Ramos (cell line): Measurements from ENCODE around the gene HSFX4.
"Not testable (repeated sequence)": the region's sequence is repeated elsewhere in the genome, so short reads cannot be mapped to it uniquely, and the experiment has no call there.

ENCODE experiments used
- in situ Hi-C: fragments of 300-500 bp; cut with MboI; formaldehyde crosslinking; loops from one replicate; pipeline ENCODE4 v1.14.3; 2022; ENCODE audit warnings: low sequenced_read_pairs; ENCODE audit not compliant: unreplicated experiment

The HSFX4 gene

DNA sequence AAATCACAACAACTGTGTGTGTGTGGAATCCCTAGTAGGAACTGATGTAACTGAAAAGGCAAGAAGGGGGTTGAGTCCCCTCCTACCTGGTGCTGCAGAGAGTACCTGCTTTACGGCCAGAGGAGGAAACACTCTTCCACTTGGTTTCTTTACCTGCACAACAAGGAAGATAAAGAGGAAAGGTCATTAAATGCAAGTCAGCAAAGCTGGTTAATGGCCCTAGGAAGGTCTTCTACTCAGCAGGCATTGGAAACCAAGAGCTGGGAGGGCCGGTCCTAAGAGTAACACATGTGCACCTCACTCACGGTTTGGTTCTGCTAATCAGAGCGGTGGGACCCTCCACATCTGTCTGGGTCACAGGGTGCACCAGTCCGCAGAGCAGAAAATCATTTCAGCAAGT lies 8.0 kb downstream of the HSFX4 start:
- in situ Hi-C loops = not testable (repeated sequence)

GRCh38 chrX:149937871-149938426 lies 8.6 kb downstream of the HSFX4 start:
- in situ Hi-C loops = no loop called here

DNA sequence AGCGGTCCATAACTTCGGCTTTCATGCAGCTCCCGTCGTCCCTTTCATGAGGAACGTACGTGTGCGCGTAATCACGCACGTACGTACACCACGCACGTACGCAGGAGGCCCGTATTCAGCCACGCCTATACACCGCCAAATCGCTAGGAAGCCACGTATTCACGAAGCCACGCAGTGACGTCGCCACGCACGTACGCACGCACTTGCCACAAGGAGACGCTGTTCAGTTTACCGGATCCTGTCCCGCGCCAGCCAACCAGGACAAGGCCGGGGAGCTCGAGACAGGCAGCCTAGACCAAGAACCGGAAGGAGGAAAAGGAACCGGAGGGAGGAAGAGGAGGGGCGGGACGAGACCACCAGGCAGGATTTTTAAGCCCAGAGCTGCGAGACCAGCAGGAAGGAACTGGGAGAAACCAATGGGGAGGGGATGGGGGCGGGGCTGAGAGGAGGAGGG lies 9.1 kb downstream of the HSFX4 start, which contains the start of gene EOLA2:
Gene EOLA2, minus strand, starts transcription at position 65 of the 454 bp plus-strand sequence. CDS start 4,617 bp downstream, outside the sequence.
- in situ Hi-C loops = no loop called here

GRCh38 chrX:149938881-149939654 lies 9.7 kb downstream of the HSFX4 start:
- in situ Hi-C loops = no loop called here

GRCh38 chrX:149939655-149939904 lies 10.2 kb downstream of the HSFX4 start:
- in situ Hi-C loops = no loop called here

DNA sequence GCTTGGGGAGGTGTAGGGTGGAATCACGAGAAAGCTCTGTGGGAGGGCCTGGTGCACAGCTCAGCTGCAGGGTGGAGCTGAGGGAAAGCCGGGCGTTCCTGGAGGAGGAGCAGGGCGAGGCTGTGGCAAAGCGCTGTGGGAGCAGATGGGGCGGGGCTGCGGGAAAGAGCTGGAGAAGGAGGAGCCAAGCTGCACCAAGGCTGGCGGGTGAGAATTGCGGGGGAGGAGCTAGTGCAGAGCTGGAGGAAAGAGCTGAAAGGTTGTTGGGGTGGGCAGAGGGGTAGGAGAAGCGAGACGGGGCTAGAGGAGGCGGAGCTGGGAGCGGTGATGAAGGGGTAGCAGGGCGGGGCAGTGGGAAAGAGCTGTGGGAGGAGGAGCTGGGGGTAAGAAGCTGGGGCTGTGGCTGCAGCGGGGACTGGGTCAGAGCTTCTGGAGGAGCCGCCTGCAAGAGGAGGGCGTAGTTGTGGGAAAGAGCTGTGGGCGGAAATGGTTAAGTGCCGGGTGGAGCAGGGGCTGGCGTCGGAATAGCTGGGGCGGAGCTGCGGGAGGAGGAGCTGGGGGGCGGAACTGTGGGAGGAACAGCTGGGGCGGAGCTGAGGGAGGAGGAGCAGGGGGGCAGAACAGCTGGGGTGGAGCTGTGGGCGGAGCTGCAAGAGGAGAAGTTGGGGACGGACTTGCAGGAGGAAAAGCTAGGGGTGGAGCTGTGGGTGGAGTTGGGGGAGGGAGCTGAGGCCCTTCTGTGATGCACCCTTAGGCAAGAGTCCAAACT lies 10.7 kb downstream of the HSFX4 start:
- in situ Hi-C loops = no loop called here

DNA sequence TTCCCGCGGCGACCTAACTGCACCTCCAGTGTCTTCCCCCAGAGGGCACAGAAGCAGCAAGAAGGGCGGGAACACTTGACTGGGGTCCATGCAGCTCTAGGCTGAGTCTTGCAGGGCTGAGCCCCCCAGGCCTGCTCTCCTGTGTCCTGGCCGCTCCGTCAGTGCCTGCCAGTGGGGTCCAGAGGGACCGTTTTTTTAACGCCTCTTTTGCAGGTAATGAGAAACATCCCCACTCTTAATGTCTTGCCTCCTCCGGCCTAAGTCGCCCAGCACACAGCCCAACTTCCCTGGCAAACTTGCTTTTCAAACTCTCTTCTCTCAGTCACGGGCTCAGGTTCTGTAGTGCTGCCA lies 11.3 kb downstream of the HSFX4 start:
- in situ Hi-C loops = not testable (repeated sequence)

- in situ Hi-C loops = not testable (repeated sequence)
These were observed 15.8 kb downstream of the HSFX4 start for GRCh38 chrX:149945087-149945670.

GRCh38 chrX:149945820-149946219 lies 16.4 kb downstream of the HSFX4 start:
- in situ Hi-C loops = not testable (repeated sequence)

DNA sequence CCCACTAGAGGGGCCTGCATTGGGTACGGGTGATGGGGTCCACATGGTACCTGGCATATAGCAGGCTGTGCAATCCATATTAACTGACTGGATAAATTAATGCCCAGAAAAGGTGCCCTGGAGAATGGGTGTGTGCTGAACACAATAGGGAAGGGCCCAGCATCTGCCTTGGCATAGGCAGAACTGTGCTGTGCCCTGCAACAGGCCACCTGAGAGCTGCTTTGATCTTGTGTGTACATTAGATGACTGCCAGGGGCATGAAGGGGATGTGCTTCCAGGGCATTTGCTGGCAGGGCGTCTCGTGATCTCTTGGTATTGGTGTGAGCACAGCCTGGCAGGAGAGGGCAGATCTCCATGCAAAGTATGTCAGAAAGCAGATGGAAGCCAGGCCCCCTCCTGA lies 17.6 kb downstream of the HSFX4 start:
- in situ Hi-C loops = not testable (repeated sequence)

DNA sequence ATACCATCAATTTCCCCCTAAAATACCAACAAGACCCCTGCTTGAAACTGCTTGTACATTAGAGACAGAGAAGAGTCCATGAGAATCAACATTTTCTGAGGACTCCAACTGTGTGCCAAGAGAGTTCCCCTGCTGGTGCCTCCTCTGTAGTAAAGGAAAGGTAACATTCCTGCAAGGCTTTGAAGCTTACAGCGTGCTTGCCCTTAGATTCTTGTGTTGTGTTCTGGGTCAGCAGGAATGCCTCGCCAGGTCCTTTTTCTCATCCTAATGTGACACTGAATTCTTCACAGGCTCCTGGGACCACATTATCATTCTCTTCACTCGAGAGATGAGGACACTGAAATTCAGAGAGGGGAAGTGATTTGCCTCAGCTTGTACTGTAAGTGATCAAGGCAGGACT lies 18.6 kb downstream of the HSFX4 start:
- in situ Hi-C loops = no loop called here

- in situ Hi-C loops = loop anchor here (25.0 kb wide), 1 partner anchor 737 kb away; the partner anchor contains the start of gene MTMR1
These were observed 20.5 kb downstream of the HSFX4 start for GRCh38 chrX:149949743-149950436.

- in situ Hi-C loops = loop anchor here (25.0 kb wide), 1 partner anchor 737 kb away; the partner anchor contains the start of gene MTMR1
These were observed 21.3 kb downstream of the HSFX4 start for GRCh38 chrX:149950681-149951080.

GRCh38 chrX:149961572-149961971 lies 32.2 kb downstream of the HSFX4 start:
- in situ Hi-C loops = loop anchor here (25.0 kb wide), 1 partner anchor 726 kb away; the partner anchor contains the start of gene MTMR1

GRCh38 chrX:149962010-149962409 lies 32.6 kb downstream of the HSFX4 start:
- in situ Hi-C loops = loop anchor here (25.0 kb wide), 1 partner anchor 725 kb away; the partner anchor contains the start of gene MTMR1

DNA sequence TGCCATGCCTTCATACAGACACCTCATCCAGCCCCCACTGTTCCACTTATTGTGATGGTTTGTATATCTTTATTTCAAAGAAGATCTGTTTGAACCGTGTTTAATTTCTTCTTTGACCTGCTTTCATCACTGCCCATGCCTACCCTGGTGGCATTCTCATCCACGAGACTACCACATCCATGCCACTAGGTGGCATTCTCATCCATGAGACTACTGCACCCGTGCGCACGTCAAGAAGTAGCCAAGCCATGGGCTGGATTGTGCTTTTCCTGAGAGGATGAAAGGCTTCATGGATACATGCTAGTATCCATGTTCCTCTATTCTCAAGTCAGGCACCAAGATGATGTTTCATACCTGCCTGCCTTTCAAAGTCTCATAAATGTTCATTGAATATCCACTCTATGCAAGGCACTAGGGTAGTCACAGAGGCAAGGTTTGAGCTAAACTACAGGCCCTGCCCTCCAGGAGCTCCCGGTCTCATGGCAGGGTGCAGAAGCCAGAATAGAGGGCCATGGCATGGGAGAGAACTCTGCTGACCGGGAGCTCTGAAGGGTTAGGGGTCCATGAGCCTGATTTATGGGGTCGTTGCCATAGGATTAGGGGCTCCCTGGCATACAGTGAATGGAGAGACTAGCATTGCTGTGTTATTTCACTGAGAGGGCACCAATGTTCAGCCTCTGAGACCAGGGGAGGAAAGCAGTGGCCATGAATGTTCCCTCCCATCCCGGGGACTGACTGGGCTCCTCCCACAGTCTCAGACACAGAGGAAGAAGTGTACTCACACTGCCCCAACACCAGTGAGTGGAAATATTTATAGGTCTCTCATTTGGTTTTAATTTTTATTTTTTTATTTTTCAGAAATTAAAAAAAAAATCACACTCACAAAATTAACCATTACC lies 33.7 kb downstream of the HSFX4 start:
- in situ Hi-C loops = loop anchor here (25.0 kb wide), 1 partner anchor 724 kb away; the partner anchor contains the start of gene MTMR1

DNA sequence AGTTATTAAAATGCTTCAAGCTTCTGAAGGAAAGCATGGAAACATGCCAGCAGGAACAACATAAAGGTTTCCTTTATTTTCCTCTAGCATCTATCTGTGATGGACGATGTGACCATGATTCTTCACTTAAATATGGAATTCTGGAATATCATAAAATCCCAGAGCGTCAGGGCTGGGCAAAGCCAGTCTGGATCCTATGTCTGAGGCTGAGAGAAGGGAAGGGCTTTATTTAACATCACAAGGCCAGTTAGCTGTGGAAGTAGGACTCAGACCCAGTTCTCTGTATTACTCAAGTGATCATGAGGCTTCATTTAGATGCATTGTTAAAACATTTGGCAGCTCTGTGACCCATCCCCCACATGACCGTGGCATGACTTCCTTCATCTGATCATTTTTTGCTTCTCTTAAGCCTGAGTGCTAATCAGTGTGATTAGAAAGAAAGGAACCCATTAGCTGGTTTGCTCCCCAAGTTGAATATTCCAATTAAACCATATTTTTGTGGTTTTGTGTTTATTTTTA lies 49.8 kb downstream of the HSFX4 start:
- in situ Hi-C loops = no loop called here
